WTC11 (cell line): Measurements from ENCODE around the gene ECE1. TPM values are rescaled to one million over a fixed set of nuclear protein-coding genes. Genes with fewer than 3 reads are reported as not detected.

Source experiments
- ATAC-seq: fragments of 200-7000 bp; cut with Tn5 transposase; 2 replicates; pipeline ENCODE4 v1.10.0; 2021; ENCODE audit warnings: mild to moderate bottlenecking, moderate library complexity
- CTCF ChIA-PET: fragments of 300-600 bp; sonication (Branson Sonifier 250); formaldehyde crosslinking; loops from one replicate; lab custom pipeline; 2021; ENCODE audit warnings: antibody characterized with exemption; lab: Charles Lee
- POLR2A ChIA-PET: fragments of 350-600 bp; sonication (Branson Sonifier 250); formaldehyde crosslinking; loops from one replicate; lab custom pipeline; 2021; ENCODE audit warnings: antibody characterized with exemption; lab: Charles Lee
- DNase-seq: peaks from one replicate; pipeline ENCODE4 v3.0.0; 2021; ENCODE audit warnings: low spot score
- H3K27ac Mint-ChIP-seq: 2 replicates; pipeline ENCODE4 v1.8.0; 2021; ENCODE audit warnings: mixed read lengths
- H3K27me3 Mint-ChIP-seq: 2 replicates; pipeline ENCODE4 v1.8.0; 2021; ENCODE audit warnings: low read depth, mild to moderate bottlenecking, moderate library complexity, mixed read lengths
- H3K36me3 Mint-ChIP-seq: 2 replicates; pipeline ENCODE4 v1.8.0; 2021; ENCODE audit warnings: mixed read lengths
- H3K4me1 Mint-ChIP-seq: 2 replicates; pipeline ENCODE4 v1.8.0; 2022; ENCODE audit warnings: mixed read lengths
- H3K4me3 Mint-ChIP-seq: 2 replicates; pipeline ENCODE4 v1.8.0; 2021; ENCODE audit warnings: mild to moderate bottlenecking, moderate library complexity, mixed read lengths
- H3K9me3 Mint-ChIP-seq: 2 replicates; pipeline ENCODE4 v1.8.0; 2021; ENCODE audit warnings: mixed read lengths
- CREM ChIP-seq: sonication (generic); formaldehyde crosslinking; IDR thresholded peaks from 2 replicates; pipeline ENCODE4 v1.8.1; 2022; ENCODE audit warnings: mild to moderate bottlenecking, missing genetic modification reagents, moderate library complexity
- ETV6 ChIP-seq: sonication (generic); formaldehyde crosslinking; IDR thresholded peaks from 2 replicates; pipeline ENCODE4 v1.8.1; 2022; ENCODE audit warnings: mild to moderate bottlenecking, missing genetic modification reagents
- GABPB1 ChIP-seq: sonication (generic); formaldehyde crosslinking; IDR thresholded peaks from 2 replicates; pipeline ENCODE4 v1.8.1; 2023; ENCODE audit warnings: mild to moderate bottlenecking, missing genetic modification reagents
- MYBL2 ChIP-seq: sonication (generic); formaldehyde crosslinking; IDR thresholded peaks from 2 replicates; pipeline ENCODE4 v1.8.1; 2023; ENCODE audit warnings: mild to moderate bottlenecking, moderate library complexity, missing genetic modification reagents
- NFYB ChIP-seq: sonication (generic); formaldehyde crosslinking; conservative IDR thresholded peaks from 2 replicates; pipeline ENCODE4 v1.8.0; 2022; ENCODE audit warnings: low read depth, missing genetic modification reagents
- NR3C1 ChIP-seq: sonication (generic); formaldehyde crosslinking; conservative IDR thresholded peaks from 2 replicates; pipeline ENCODE4 v1.8.1; 2023; ENCODE audit warnings: low read depth, mild to moderate bottlenecking, missing genetic modification reagents
- SP1 ChIP-seq: sonication (generic); formaldehyde crosslinking; conservative IDR thresholded peaks from 2 replicates; pipeline ENCODE4 v1.8.1; 2022; ENCODE audit warnings: missing genetic modification reagents
- TCF7 ChIP-seq: sonication (generic); formaldehyde crosslinking; IDR thresholded peaks from 2 replicates; pipeline ENCODE4 v1.8.0; 2022; ENCODE audit warnings: mild to moderate bottlenecking, low read depth, missing genetic modification reagents, moderate library complexity
- ZNF121 ChIP-seq: sonication (generic); formaldehyde crosslinking; IDR thresholded peaks from 2 replicates; pipeline ENCODE4 v1.8.0; 2023; ENCODE audit warnings: missing genetic modification reagents
- ZNF219 ChIP-seq: sonication (generic); formaldehyde crosslinking; IDR thresholded peaks from 2 replicates; pipeline ENCODE4 v1.8.0; 2023; ENCODE audit warnings: missing genetic modification reagents, mild to moderate bottlenecking, borderline replicate concordance
- ZNF512 ChIP-seq: sonication (generic); formaldehyde crosslinking; IDR thresholded peaks from 2 replicates; pipeline ENCODE4 v1.8.1; 2022; ENCODE audit warnings: missing genetic modification reagents, borderline replicate concordance
- ZNF532 ChIP-seq: fragments of 250-450 bp; sonication (Bioruptor Pico); IDR thresholded peaks from 2 replicates; pipeline ENCODE4 v1.9.0; 2021; ENCODE audit warnings: mild to moderate bottlenecking, borderline replicate concordance
- ZNF671 ChIP-seq: fragments of 250-450 bp; sonication (Bioruptor Pico); IDR thresholded peaks from 2 replicates; pipeline ENCODE4 v1.8.0; 2021; ENCODE audit warnings: mild to moderate bottlenecking
- total RNA-seq: library from RNA; stranded (reverse); gene quantifications from 3 replicates; pipeline ENCODE4 v1.2.3, GENCODE V29; 2021
- TF ChIP-seq, protein P1 (sequence below): sonication (generic); formaldehyde crosslinking; IDR thresholded peaks from 2 replicates; pipeline ENCODE4 v1.8.0; 2023; ENCODE audit warnings: missing genetic modification reagents, mild to moderate bottlenecking, borderline replicate concordance
- TF ChIP-seq, protein P2 (sequence below): sonication (generic); formaldehyde crosslinking; IDR thresholded peaks from 2 replicates; pipeline ENCODE4 v1.8.0; 2022; ENCODE audit warnings: mild to moderate bottlenecking, missing genetic modification reagents
- TF ChIP-seq, protein P3 (sequence below): sonication (generic); formaldehyde crosslinking; conservative IDR thresholded peaks from 2 replicates; pipeline ENCODE4 v1.8.1; 2023; ENCODE audit warnings: mild to moderate bottlenecking, low read depth, missing genetic modification reagents, moderate library complexity

Gene ECE1
- total RNA-seq, 1 experiment from 2014 or later: 45.0 TPM

GRCh38 chr1:21313203-21313885 lies 23.1 kb upstream of the ECE1 start (continued):
- TF ChIP-seq ETV6 (CRISPR knock-in tag): no peak

GRCh38 chr1:21312407-21312992 lies 22.2 kb upstream of the ECE1 start:
- ATAC-seq: no peak
- POLR2A ChIA-PET: no interaction called here
- no peaks in the 10 kb centered on the region for H3K27me3 Mint-ChIP-seq
- TF ChIP-seq GABPB1 (CRISPR knock-in tag): 0 out of 2 replicates have a peak, but pooled peaks have one; percentile 45
- TF ChIP-seq, protein P1, sequence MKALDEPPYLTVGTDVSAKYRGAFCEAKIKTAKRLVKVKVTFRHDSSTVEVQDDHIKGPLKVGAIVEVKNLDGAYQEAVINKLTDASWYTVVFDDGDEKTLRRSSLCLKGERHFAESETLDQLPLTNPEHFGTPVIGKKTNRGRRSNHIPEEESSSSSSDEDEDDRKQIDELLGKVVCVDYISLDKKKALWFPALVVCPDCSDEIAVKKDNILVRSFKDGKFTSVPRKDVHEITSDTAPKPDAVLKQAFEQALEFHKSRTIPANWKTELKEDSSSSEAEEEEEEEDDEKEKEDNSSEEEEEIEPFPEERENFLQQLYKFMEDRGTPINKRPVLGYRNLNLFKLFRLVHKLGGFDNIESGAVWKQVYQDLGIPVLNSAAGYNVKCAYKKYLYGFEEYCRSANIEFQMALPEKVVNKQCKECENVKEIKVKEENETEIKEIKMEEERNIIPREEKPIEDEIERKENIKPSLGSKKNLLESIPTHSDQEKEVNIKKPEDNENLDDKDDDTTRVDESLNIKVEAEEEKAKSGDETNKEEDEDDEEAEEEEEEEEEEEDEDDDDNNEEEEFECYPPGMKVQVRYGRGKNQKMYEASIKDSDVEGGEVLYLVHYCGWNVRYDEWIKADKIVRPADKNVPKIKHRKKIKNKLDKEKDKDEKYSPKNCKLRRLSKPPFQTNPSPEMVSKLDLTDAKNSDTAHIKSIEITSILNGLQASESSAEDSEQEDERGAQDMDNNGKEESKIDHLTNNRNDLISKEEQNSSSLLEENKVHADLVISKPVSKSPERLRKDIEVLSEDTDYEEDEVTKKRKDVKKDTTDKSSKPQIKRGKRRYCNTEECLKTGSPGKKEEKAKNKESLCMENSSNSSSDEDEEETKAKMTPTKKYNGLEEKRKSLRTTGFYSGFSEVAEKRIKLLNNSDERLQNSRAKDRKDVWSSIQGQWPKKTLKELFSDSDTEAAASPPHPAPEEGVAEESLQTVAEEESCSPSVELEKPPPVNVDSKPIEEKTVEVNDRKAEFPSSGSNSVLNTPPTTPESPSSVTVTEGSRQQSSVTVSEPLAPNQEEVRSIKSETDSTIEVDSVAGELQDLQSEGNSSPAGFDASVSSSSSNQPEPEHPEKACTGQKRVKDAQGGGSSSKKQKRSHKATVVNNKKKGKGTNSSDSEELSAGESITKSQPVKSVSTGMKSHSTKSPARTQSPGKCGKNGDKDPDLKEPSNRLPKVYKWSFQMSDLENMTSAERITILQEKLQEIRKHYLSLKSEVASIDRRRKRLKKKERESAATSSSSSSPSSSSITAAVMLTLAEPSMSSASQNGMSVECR (CRISPR knock-in tag): no peak
- no peak for TF ChIP-seq ZNF671 (CRISPR knock-in tag)
- CTCF ChIA-PET: interaction anchor here (0.7 to 5.6 kb wide), 6 partner anchors 10 to 57 kb away, joined by 3 to 52 read pairs (median 8); no protein-coding TSS in a partner anchor
- no peak for DNase-seq
- no peaks in the 10 kb centered on the region for H3K9me3 Mint-ChIP-seq
- H3K4me1 Mint-ChIP-seq: peaks cover 64% of the 10 kb centered on the region
- no peak overlapping the region for H3K4me3 Mint-ChIP-seq
- H3K36me3 Mint-ChIP-seq: 0 out of 2 replicates have a peak, but pooled peaks cover 3% of the 10 kb centered on the region
- H3K27ac Mint-ChIP-seq: no peak overlapping the region

GRCh38 chr1:21311016-21311415 lies 20.8 kb upstream of the ECE1 start:
- DNase-seq: no peak
- H3K27ac Mint-ChIP-seq: peak overlapping the region; percentile 63; the same call in 1 of the 2 replicates
- POLR2A ChIA-PET: interaction anchor here (0.7 kb wide), 1 partner anchor 1104 kb away, joined by 4 read pairs; no protein-coding TSS in a partner anchor
- H3K36me3 Mint-ChIP-seq: 0 out of 2 replicates have a peak, but pooled peaks cover 3% of the 10 kb centered on the region
- no peak for ATAC-seq
- H3K4me3 Mint-ChIP-seq: no peak overlapping the region
- TF ChIP-seq TCF7 (CRISPR knock-in tag) (no peak), ZNF121 (CRISPR knock-in tag) (no peak), MYBL2 (CRISPR knock-in tag) (no peak), NR3C1 (CRISPR knock-in tag) (no peak), ZNF532 (CRISPR knock-in tag) (no peak), NFYB (no peak), ZNF219 (CRISPR knock-in tag) (no peak), SP1 (CRISPR knock-in tag) (no peak), ETV6 (CRISPR knock-in tag) (no peak), ZNF512 (CRISPR knock-in tag) (no peak), CREM (CRISPR knock-in tag) (no peak)
- TF ChIP-seq, protein P2, sequence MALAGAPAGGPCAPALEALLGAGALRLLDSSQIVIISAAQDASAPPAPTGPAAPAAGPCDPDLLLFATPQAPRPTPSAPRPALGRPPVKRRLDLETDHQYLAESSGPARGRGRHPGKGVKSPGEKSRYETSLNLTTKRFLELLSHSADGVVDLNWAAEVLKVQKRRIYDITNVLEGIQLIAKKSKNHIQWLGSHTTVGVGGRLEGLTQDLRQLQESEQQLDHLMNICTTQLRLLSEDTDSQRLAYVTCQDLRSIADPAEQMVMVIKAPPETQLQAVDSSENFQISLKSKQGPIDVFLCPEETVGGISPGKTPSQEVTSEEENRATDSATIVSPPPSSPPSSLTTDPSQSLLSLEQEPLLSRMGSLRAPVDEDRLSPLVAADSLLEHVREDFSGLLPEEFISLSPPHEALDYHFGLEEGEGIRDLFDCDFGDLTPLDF (CRISPR knock-in tag): no peak
- TF ChIP-seq, protein P3, sequence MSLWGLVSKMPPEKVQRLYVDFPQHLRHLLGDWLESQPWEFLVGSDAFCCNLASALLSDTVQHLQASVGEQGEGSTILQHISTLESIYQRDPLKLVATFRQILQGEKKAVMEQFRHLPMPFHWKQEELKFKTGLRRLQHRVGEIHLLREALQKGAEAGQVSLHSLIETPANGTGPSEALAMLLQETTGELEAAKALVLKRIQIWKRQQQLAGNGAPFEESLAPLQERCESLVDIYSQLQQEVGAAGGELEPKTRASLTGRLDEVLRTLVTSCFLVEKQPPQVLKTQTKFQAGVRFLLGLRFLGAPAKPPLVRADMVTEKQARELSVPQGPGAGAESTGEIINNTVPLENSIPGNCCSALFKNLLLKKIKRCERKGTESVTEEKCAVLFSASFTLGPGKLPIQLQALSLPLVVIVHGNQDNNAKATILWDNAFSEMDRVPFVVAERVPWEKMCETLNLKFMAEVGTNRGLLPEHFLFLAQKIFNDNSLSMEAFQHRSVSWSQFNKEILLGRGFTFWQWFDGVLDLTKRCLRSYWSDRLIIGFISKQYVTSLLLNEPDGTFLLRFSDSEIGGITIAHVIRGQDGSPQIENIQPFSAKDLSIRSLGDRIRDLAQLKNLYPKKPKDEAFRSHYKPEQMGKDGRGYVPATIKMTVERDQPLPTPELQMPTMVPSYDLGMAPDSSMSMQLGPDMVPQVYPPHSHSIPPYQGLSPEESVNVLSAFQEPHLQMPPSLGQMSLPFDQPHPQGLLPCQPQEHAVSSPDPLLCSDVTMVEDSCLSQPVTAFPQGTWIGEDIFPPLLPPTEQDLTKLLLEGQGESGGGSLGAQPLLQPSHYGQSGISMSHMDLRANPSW: no peak
- no peaks in the 10 kb centered on the region for H3K27me3 Mint-ChIP-seq
- peaks cover 66% of the 10 kb centered on the region for H3K4me1 Mint-ChIP-seq
- no peaks in the 10 kb centered on the region for H3K9me3 Mint-ChIP-seq
- CTCF ChIA-PET: interaction anchor here (1.6 to 5.6 kb wide), 3 partner anchors 12 to 58 kb away, joined by 5 to 40 read pairs (median 5); no protein-coding TSS in a partner anchor
